Muscle layer of colon (tissue), 2 donors: ENCODE data around the gene ADAMTS15.

ENCODE experiments used
- H3K27ac ChIP-seq: one replicate; pipeline ENCODE4 v1.7.0; 2013; ENCODE audit warnings: low read depth, mild to moderate bottlenecking, low read length, moderate library complexity
- H3K27me3 ChIP-seq, 2 donors: one replicate each; pipeline ENCODE4 v1.7.0; 2013; ENCODE audit warnings: low read length in 2 of 2, mild to moderate bottlenecking in 2 of 2; ENCODE audit not compliant: insufficient read depth in 2 of 2, control insufficient read depth in 1 of 2
- H3K36me3 ChIP-seq: one replicate; pipeline ENCODE4 v1.7.0; 2013; ENCODE audit warnings: mild to moderate bottlenecking, low read length; ENCODE audit not compliant: insufficient read depth
- H3K4me1 ChIP-seq: one replicate; pipeline ENCODE4 v1.7.0; 2013; ENCODE audit warnings: mild to moderate bottlenecking, low read length; ENCODE audit not compliant: insufficient read depth
- H3K4me3 ChIP-seq, 2 donors: one replicate each; pipeline ENCODE4 v1.7.0; 2013; ENCODE audit warnings: low read length in 2 of 2, low read depth in 1 of 2, mild to moderate bottlenecking in 1 of 2, moderate library complexity in 1 of 2
- H3K9ac ChIP-seq: one replicate; pipeline ENCODE4 v1.7.0; 2013; ENCODE audit warnings: low read length
- H3K9me3 ChIP-seq: one replicate; pipeline ENCODE4 v1.7.0; 2013; ENCODE audit warnings: mild to moderate bottlenecking, low read length
- donor health status: abdominal sarcoma.
- donor health status: Adenocarcinoma of cecum.

Gene ADAMTS15

GRCh38 chr11:130470832-130471706, 22.6 kb downstream of the ADAMTS15 start:
- Histone ChIP-seq H3K27me3 (no peaks in the 10 kb centered on the region), H3K4me3 (no peak overlapping the region), H3K9me3 (no peaks in the 10 kb centered on the region), H3K9ac (no peak overlapping the region), H3K27ac (no peak overlapping the region), H3K4me1 (no peaks in the 10 kb centered on the region), H3K36me3 (peaks cover 21% of the 10 kb centered on the region)

GRCh38 chr11:130471731-130472433, 23.4 kb downstream of the ADAMTS15 start:
- H3K4me1 ChIP-seq = no peaks in the 10 kb centered on the region
- H3K27me3 ChIP-seq = no peaks in the 10 kb centered on the region
- no peak overlapping the region for H3K27ac ChIP-seq
- H3K9me3 ChIP-seq = no peaks in the 10 kb centered on the region
- H3K36me3 ChIP-seq = peaks cover 13% of the 10 kb centered on the region
- no peak overlapping the region for H3K4me3 ChIP-seq
- no peak overlapping the region for H3K9ac ChIP-seq

GRCh38 chr11:130472434-130472961, 24.1 kb downstream of the ADAMTS15 start:
- H3K27ac ChIP-seq = no peak overlapping the region
- H3K27me3 ChIP-seq = no peaks in the 10 kb centered on the region
- H3K36me3 ChIP-seq = peaks cover 12% of the 10 kb centered on the region
- peaks cover 2% of the 10 kb centered on the region for H3K4me1 ChIP-seq
- no peaks in the 10 kb centered on the region for H3K9me3 ChIP-seq
- H3K9ac ChIP-seq = no peak overlapping the region
- H3K4me3 ChIP-seq = no peak overlapping the region

GRCh38 chr11:130473056-130473794, 24.8 kb downstream of the ADAMTS15 start:
- H3K4me1 ChIP-seq = peaks cover 9% of the 10 kb centered on the region
- H3K27me3 ChIP-seq = no peaks in the 10 kb centered on the region
- peaks cover 12% of the 10 kb centered on the region for H3K36me3 ChIP-seq
- H3K9ac ChIP-seq = no peak overlapping the region
- H3K27ac ChIP-seq = no peak overlapping the region
- no peak overlapping the region for H3K4me3 ChIP-seq
- H3K9me3 ChIP-seq = no peaks in the 10 kb centered on the region

GRCh38 chr11:130473795-130474377, 25.4 kb downstream of the ADAMTS15 start:
- H3K9ac ChIP-seq = no peak overlapping the region
- no peaks in the 10 kb centered on the region for H3K9me3 ChIP-seq
- peaks cover 12% of the 10 kb centered on the region for H3K36me3 ChIP-seq
- no peaks in the 10 kb centered on the region for H3K27me3 ChIP-seq
- no peak overlapping the region for H3K4me3 ChIP-seq
- peaks cover 16% of the 10 kb centered on the region for H3K4me1 ChIP-seq
- no peak overlapping the region for H3K27ac ChIP-seq

GRCh38 chr11:130474637-130475400, 26.4 kb downstream of the ADAMTS15 start:
- Histone ChIP-seq H3K4me3 (no peak overlapping the region), H3K9ac (no peak overlapping the region), H3K36me3 (peaks cover 12% of the 10 kb centered on the region), H3K9me3 (no peaks in the 10 kb centered on the region), H3K27ac (no peak overlapping the region), H3K27me3 (no peaks in the 10 kb centered on the region), H3K4me1 (peaks cover 22% of the 10 kb centered on the region)

- Histone ChIP-seq H3K9ac (no peak overlapping the region), H3K36me3 (peaks cover 11% of the 10 kb centered on the region), H3K4me1 (peaks cover 22% of the 10 kb centered on the region), H3K27ac (no peak overlapping the region), H3K27me3 (no peaks in the 10 kb centered on the region), H3K9me3 (no peaks in the 10 kb centered on the region), H3K4me3 (no peak overlapping the region)
These were observed 27.1 kb downstream of the ADAMTS15 start for GRCh38 chr11:130475426-130476053.

GRCh38 chr11:130476200-130476921, 27.9 kb downstream of the ADAMTS15 start:
- no peaks in the 10 kb centered on the region for H3K27me3 ChIP-seq
- H3K9ac ChIP-seq = no peak overlapping the region
- no peaks in the 10 kb centered on the region for H3K9me3 ChIP-seq
- H3K36me3 ChIP-seq = peaks cover 5% of the 10 kb centered on the region
- no peak overlapping the region for H3K4me3 ChIP-seq
- peaks cover 22% of the 10 kb centered on the region for H3K4me1 ChIP-seq
- H3K27ac ChIP-seq = no peak overlapping the region

GRCh38 chr11:130476922-130477491, 28.6 kb downstream of the ADAMTS15 start:
- Histone ChIP-seq H3K36me3 (peaks cover 3% of the 10 kb centered on the region), H3K9me3 (no peaks in the 10 kb centered on the region), H3K4me1 (peaks cover 22% of the 10 kb centered on the region), H3K9ac (no peak overlapping the region), H3K27ac (no peak overlapping the region), H3K27me3 (no peaks in the 10 kb centered on the region), H3K4me3 (no peak overlapping the region)
